K562 (cell line): Measurements from ENCODE around the gene ZNF865. TPM values are rescaled to one million over a fixed set of nuclear protein-coding genes. Genes with fewer than 3 reads are reported as not detected.
A peak's percentile ranks its signal among the peaks of the same experiment; 100 is the strongest.

ENCODE experiments used
- BHLHE40 ChIP-seq: IDR thresholded peaks from 2 replicates; pipeline ENCODE4 v1.6.1; 2011; ENCODE audit warnings: low read length, improper control_type of control experiment
- CAMTA2 ChIP-seq: fragments of 250-450 bp; sonication (Bioruptor Pico); conservative IDR thresholded peaks from 2 replicates; pipeline ENCODE4 v1.5.1; 2022
- CBX3 ChIP-seq, 2 experiments: IDR thresholded peaks; 1 replicate in 1 of 2; 2 replicates in 1 of 2; pipeline ENCODE4 v1.6.1; 2012; ENCODE audit warnings: inconsistent platforms in 2 of 2, low read length in 2 of 2, borderline replicate concordance in 1 of 2, control low read depth in 1 of 2
- LARP7 ChIP-seq: fragments of 450-650 bp; IDR thresholded peaks from 2 replicates; pipeline ENCODE4 v1.6.1; 2016
- NFYB ChIP-seq: IDR thresholded peaks from 2 replicates; pipeline ENCODE4 v1.6.1; 2011; ENCODE audit warnings: mild to moderate bottlenecking, moderate library complexity; ENCODE audit not compliant: insufficient read length; ENCODE audit errors: extremely low read depth
- NKRF ChIP-seq: fragments of 450-650 bp; IDR thresholded peaks from 2 replicates; pipeline ENCODE4 v1.6.1; 2016; ENCODE audit warnings: borderline replicate concordance
- RUNX1 ChIP-seq: sonication (generic); IDR thresholded peaks from 2 replicates; pipeline ENCODE4 v1.6.1; 2016; ENCODE audit warnings: antibody characterized with exemption, low read depth
- TCFL5 ChIP-seq: fragments of 250-450 bp; sonication (Bioruptor Pico); conservative IDR thresholded peaks from 2 replicates; pipeline ENCODE4 v1.6.1; 2021; ENCODE audit warnings: mild to moderate bottlenecking, moderate library complexity, matching md5 sums
- ZNF133 ChIP-seq: fragments of 250-450 bp; sonication (Bioruptor Pico); IDR thresholded peaks from 2 replicates; pipeline ENCODE4 v1.4.0; 2020; ENCODE audit warnings: mild to moderate bottlenecking
- ZNF217 ChIP-seq: sonication (generic); formaldehyde crosslinking; IDR thresholded peaks from 2 replicates; pipeline ENCODE4 v1.8.0; 2022; ENCODE audit warnings: mild to moderate bottlenecking, missing genetic modification reagents
- ZNF41 ChIP-seq: fragments of 250-450 bp; sonication (Bioruptor Pico); conservative IDR thresholded peaks from 2 replicates; pipeline ENCODE4 v1.4.0; 2020; ENCODE audit warnings: mild to moderate bottlenecking
- polyA plus RNA-seq, 8 experiments: library from polyadenylated mRNA; depleted of rRNA in 4 of 8; stranded (reverse) in 5 of 8; unstranded in 3 of 8; fragments of >200 nt; fragmentation: Nextera tagmentation in 2 of 8; fragmentation: Illumina TruSeq in 1 of 8; extraction: Ambion mirVana in 2 of 8; extraction: Trizol in 1 of 8; gene quantifications; 2 replicates each; pipeline versions ENCODE4 v1.2.1 to v1.2.3, GENCODE V29; 2011 to 2014; ENCODE audit warnings: inconsistent platforms in 1 of 8, missing spikeins in 1 of 8
- total RNA-seq, 7 experiments: library from RNA; depleted of rRNA in 6 of 7; stranded (reverse); fragments of >200 nt in 6 of 7; fragmentation: Illumina TruSeq in 2 of 7; extraction: Trizol in 2 of 7; gene quantifications; 2 replicates each; pipeline versions ENCODE4 v1.2.1 to v1.2.3, GENCODE V29; 2011 to 2021; ENCODE audit warnings: low replicate concordance in 1 of 7
- TF ChIP-seq, protein P1 (sequence below), 2 experiments: fragments of 450-650 bp in 1 of 2; sonication (generic) in 1 of 2; formaldehyde crosslinking in 1 of 2; IDR thresholded peaks; 2 replicates each; pipeline versions ENCODE4 v1.7.1 to v1.9.0; 2016 to 2022; ENCODE audit warnings: inconsistent platforms in 1 of 2, mild to moderate bottlenecking in 1 of 2, missing genetic modification reagents in 1 of 2
- TF ChIP-seq, protein P2 (sequence below): fragments of 250-450 bp; sonication (Bioruptor Pico); IDR thresholded peaks from 2 replicates; pipeline ENCODE4 v1.9.0; 2021; ENCODE audit warnings: mild to moderate bottlenecking
- TF ChIP-seq, protein P3 (sequence below): sonication (generic); formaldehyde crosslinking; IDR thresholded peaks from 2 replicates; pipeline ENCODE4 v1.8.0; 2022; ENCODE audit warnings: mild to moderate bottlenecking, missing genetic modification reagents

Gene ZNF865
- total and polyA plus RNA-seq, 9 of the 15 experiments (the other 6 are each of a cell fraction or from before 2014, with no cell fraction given): 0.40 to 18.8 (median 1.6) TPM; not detected in 2

DNA sequence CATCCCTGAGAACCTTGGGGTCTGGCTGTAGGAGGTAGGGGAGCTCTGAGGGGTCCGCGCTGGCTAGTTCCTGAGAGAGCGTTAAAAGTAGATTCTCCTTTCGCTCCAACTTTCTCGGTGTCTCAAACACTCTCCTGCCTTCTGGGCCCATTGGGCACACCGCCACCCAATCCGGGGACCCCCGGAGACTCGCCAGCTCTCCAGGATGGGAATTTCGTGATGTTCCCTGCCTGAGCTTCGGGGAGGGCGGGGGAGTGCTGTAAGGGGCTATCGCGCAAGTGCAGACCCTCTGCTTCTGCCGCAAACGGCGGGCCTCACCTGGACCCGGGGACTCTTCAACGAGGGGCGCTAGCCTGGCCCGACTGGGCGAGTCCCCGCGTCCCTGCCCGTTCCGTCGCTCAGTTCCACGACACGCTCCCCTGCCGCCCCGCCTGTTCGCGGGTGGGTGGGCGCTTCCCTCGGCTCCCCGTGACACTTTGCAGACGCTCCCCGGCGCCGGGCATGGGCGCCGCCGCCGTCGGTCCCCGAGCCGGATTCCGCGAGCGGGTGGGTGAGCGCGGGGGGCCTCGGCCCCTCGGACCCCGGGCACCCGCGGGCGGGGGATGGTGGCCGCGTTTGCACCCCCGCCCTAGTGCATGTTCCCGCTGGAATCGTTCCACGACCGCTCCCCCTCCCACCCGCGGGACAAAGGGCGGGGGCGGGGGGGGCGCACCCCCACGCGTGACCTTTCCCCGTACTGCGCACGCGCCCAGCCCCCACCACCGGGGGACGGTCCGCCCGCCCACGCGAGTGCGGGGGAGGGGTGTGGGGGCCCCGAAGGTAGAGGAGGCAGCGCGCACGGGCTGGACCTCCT lies 42.5 kb downstream of the ZNF865 start, which contains the start of gene CCDC106 (continued):
- TF ChIP-seq, protein P1, sequence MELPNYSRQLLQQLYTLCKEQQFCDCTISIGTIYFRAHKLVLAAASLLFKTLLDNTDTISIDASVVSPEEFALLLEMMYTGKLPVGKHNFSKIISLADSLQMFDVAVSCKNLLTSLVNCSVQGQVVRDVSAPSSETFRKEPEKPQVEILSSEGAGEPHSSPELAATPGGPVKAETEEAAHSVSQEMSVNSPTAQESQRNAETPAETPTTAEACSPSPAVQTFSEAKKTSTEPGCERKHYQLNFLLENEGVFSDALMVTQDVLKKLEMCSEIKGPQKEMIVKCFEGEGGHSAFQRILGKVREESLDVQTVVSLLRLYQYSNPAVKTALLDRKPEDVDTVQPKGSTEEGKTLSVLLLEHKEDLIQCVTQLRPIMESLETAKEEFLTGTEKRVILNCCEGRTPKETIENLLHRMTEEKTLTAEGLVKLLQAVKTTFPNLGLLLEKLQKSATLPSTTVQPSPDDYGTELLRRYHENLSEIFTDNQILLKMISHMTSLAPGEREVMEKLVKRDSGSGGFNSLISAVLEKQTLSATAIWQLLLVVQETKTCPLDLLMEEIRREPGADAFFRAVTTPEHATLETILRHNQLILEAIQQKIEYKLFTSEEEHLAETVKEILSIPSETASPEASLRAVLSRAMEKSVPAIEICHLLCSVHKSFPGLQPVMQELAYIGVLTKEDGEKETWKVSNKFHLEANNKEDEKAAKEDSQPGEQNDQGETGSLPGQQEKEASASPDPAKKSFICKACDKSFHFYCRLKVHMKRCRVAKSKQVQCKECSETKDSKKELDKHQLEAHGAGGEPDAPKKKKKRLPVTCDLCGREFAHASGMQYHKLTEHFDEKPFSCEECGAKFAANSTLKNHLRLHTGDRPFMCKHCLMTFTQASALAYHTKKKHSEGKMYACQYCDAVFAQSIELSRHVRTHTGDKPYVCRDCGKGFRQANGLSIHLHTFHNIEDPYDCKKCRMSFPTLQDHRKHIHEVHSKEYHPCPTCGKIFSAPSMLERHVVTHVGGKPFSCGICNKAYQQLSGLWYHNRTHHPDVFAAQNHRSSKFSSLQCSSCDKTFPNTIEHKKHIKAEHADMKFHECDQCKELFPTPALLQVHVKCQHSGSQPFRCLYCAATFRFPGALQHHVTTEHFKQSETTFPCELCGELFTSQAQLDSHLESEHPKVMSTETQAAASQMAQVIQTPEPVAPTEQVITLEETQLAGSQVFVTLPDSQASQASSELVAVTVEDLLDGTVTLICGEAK (IDR thresholded peaks at IDR 0.05): no peak; the same call in 1 of the 2 replicates
- TF ChIP-seq, protein P1 (CRISPR knock-in tag; IDR thresholded peaks at IDR 0.05): no peak
- TF ChIP-seq RUNX1: peak; percentile 31; the same call in 1 of the 2 replicates
- no peak for TF ChIP-seq ZNF41 (CRISPR knock-in tag)
- TF ChIP-seq CAMTA2 (CRISPR knock-in tag): no peak
- no peak for TF ChIP-seq NFYB
- TF ChIP-seq BHLHE40: peak; percentile 65
- peak; percentile 36; the same call in 1 of the 2 replicates for TF ChIP-seq NKRF
- no peak for TF ChIP-seq ZNF217 (CRISPR knock-in tag)
- TF ChIP-seq, protein P2, sequence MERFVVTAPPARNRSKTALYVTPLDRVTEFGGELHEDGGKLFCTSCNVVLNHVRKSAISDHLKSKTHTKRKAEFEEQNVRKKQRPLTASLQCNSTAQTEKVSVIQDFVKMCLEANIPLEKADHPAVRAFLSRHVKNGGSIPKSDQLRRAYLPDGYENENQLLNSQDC (CRISPR knock-in tag): no peak
- no peak for TF ChIP-seq TCFL5 (CRISPR knock-in tag)
- TF ChIP-seq, protein P3, sequence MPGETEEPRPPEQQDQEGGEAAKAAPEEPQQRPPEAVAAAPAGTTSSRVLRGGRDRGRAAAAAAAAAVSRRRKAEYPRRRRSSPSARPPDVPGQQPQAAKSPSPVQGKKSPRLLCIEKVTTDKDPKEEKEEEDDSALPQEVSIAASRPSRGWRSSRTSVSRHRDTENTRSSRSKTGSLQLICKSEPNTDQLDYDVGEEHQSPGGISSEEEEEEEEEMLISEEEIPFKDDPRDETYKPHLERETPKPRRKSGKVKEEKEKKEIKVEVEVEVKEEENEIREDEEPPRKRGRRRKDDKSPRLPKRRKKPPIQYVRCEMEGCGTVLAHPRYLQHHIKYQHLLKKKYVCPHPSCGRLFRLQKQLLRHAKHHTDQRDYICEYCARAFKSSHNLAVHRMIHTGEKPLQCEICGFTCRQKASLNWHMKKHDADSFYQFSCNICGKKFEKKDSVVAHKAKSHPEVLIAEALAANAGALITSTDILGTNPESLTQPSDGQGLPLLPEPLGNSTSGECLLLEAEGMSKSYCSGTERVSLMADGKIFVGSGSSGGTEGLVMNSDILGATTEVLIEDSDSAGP (CRISPR knock-in tag): no peak
- no peak for TF ChIP-seq ZNF133
- TF ChIP-seq LARP7: no peak
- no peak for TF ChIP-seq CBX3 (IDR thresholded peaks at IDR 0.05; ENCODE audit: borderline replicate concordance in 1 of 2, low read length in 2 of 2)
